Testis (tissue), 3 donors: ENCODE results near the gene AGFG2. TPM values are rescaled to one million over a fixed set of nuclear protein-coding genes. Genes with fewer than 3 reads are reported as not detected.

Experiments
- DNase-seq: peaks from one replicate; pipeline ENCODE4 v3.0.0-alpha.2; 2019
- H3K27ac ChIP-seq, 2 donors: fragments of 200-600 bp; sonication (generic); one replicate each; pipeline ENCODE4 v1.5.1; 2019
- H3K27me3 ChIP-seq: fragments of 200-600 bp; sonication (generic); one replicate; pipeline ENCODE4 v1.5.1; 2019
- H3K36me3 ChIP-seq: fragments of 200-600 bp; sonication (generic); one replicate; pipeline ENCODE4 v1.5.1; 2017; ENCODE audit warnings: low read depth; ENCODE audit errors: missing control alignments
- H3K4me1 ChIP-seq: fragments of 200-600 bp; sonication (generic); one replicate; pipeline ENCODE4 v1.5.1; 2019
- H3K4me3 ChIP-seq, 2 donors: fragments of 200-600 bp; sonication (generic); one replicate each; pipeline ENCODE4 v1.5.1; 2017 to 2019
- H3K9me3 ChIP-seq: fragments of 200-600 bp; sonication (generic); one replicate; pipeline ENCODE4 v1.5.1; 2017
- CTCF ChIP-seq, 3 experiments: fragments of 450-650 bp in 2 of 3; fragments of 200-600 bp in 1 of 3; sonication (generic) in 1 of 3; IDR thresholded peaks; one replicate each; pipeline ENCODE4 v1.5.1; 2016 to 2019; ENCODE audit warnings: antibody characterized with exemption in 3 of 3, mild to moderate bottlenecking in 2 of 3, moderate library complexity in 1 of 3
- POLR2A ChIP-seq: fragments of 450-650 bp; IDR thresholded peaks from one replicate; pipeline ENCODE4 v1.6.1; 2017; ENCODE audit warnings: antibody characterized with exemption, mild to moderate bottlenecking, moderate library complexity
- WGBS, 2 donors: methylation state at CpG; one replicate each; pipeline ENCODE4 v1.1.5; 2018; 5-methylcytosine and 5-hydroxymethylcytosine counted together
- intact Hi-C: fragments of 100-400 bp; cut with DNase I; formaldehyde crosslinking; loops from one replicate; pipeline ENCODE4 v1.15.1; 2023; ENCODE audit warnings: low total_unique reads
- polyA plus RNA-seq: library from polyadenylated mRNA; stranded (reverse); fragments of 350-450 nt; fragmentation: Illumina TruSeq; extraction: RNeasy Lipid Tissue Mini Kit (QIAGEN cat#74804); gene quantifications from one replicate; pipeline ENCODE4 v1.2.3, GENCODE V29; 2014; ENCODE audit warnings: low read depth, low replicate concordance; ENCODE audit not compliant: insufficient read depth
- total RNA-seq, 2 donors: library from RNA; depleted of rRNA; stranded (reverse); fragments of >200 nt; gene quantifications; one replicate each; pipeline ENCODE4 v1.2.3, GENCODE V29; 2016

The AGFG2 gene
- total and polyA plus RNA-seq, 3 donors from 2014 or later = 51.4 to 67.2 (median 62.0) TPM

GRCh38 chr7:100591596-100591995, 52.6 kb downstream of the AGFG2 start:
- H3K9me3 ChIP-seq = no peaks in the 10 kb centered on the region
- no peak for TF ChIP-seq POLR2A
- TF ChIP-seq CTCF (IDR thresholded peaks at IDR 0.05) = no peak
- peaks cover 6% of the 10 kb centered on the region for H3K4me1 ChIP-seq
- intact Hi-C loops = no loop called here
- no peaks in the 10 kb centered on the region for H3K36me3 ChIP-seq
- no peaks in the 10 kb centered on the region for H3K27me3 ChIP-seq
- no peak overlapping the region for H3K4me3 ChIP-seq
- H3K27ac ChIP-seq = no peak overlapping the region
- WGBS, 2 donors = 96 to 98% methylated on average over 17 of the region's 17 CpGs
- no peak for DNase-seq

GRCh38 chr7:100595188-100595587, 56.2 kb downstream of the AGFG2 start:
- Histone ChIP-seq H3K4me1 (peaks cover 10% of the 10 kb centered on the region), H3K27ac (no peak overlapping the region), H3K27me3 (no peaks in the 10 kb centered on the region), H3K9me3 (no peaks in the 10 kb centered on the region), H3K36me3 (no peaks in the 10 kb centered on the region), H3K4me3 (no peak overlapping the region)
- 96 to 98% methylated on average over 7 of the region's 7 CpGs for WGBS, 2 donors
- intact Hi-C loops = no loop called here
- no peak for DNase-seq
- TF ChIP-seq CTCF (IDR thresholded peaks at IDR 0.05) = no peak
- TF ChIP-seq POLR2A = no peak

GRCh38 chr7:100598425-100598824, 59.4 kb downstream of the AGFG2 start:
- H3K4me3 ChIP-seq = no peak overlapping the region
- no peak for DNase-seq
- no peak overlapping the region for H3K27ac ChIP-seq
- H3K9me3 ChIP-seq = no peaks in the 10 kb centered on the region
- H3K36me3 ChIP-seq = no peaks in the 10 kb centered on the region
- H3K27me3 ChIP-seq = no peaks in the 10 kb centered on the region
- TF ChIP-seq CTCF (IDR thresholded peaks at IDR 0.05) (no peak), POLR2A (no peak)
- intact Hi-C loops = no loop called here
- WGBS, 2 donors = 92 to 95% methylated on average over 4 of the region's 4 CpGs
- peaks cover 20% of the 10 kb centered on the region for H3K4me1 ChIP-seq

- intact Hi-C loops = no loop called here
- Histone ChIP-seq H3K27ac (no peak overlapping the region), H3K4me1 (peaks cover 27% of the 10 kb centered on the region), H3K4me3 (no peak overlapping the region), H3K27me3 (no peaks in the 10 kb centered on the region), H3K36me3 (no peaks in the 10 kb centered on the region), H3K9me3 (no peaks in the 10 kb centered on the region)
- no peak for DNase-seq
- TF ChIP-seq POLR2A (no peak), CTCF (IDR thresholded peaks at IDR 0.05) (no peak)
- WGBS, 2 donors = 64 to 75% methylated on average over 7 to 18 of the region's 18 CpGs
Measured at GRCh38 chr7:100599911-100600729, 61.1 kb downstream of the AGFG2 start.

- intact Hi-C loops = no loop called here
- 83 to 91% methylated on average over 9 of the region's 9 CpGs for WGBS, 2 donors
- Histone ChIP-seq H3K27ac (no peak overlapping the region), H3K27me3 (no peaks in the 10 kb centered on the region), H3K36me3 (no peaks in the 10 kb centered on the region), H3K4me1 (peaks cover 32% of the 10 kb centered on the region), H3K9me3 (no peaks in the 10 kb centered on the region), H3K4me3 (no peak overlapping the region)
- no peak for TF ChIP-seq CTCF (IDR thresholded peaks at IDR 0.05)
- TF ChIP-seq POLR2A = no peak
- DNase-seq = no peak
Measured at GRCh38 chr7:100600730-100601038, 61.7 kb downstream of the AGFG2 start.
